Prostate gland (tissue), 2 donors: ENCODE results near the gene WAS.

ENCODE experiments used
- POLR2A ChIP-seq: fragments of 450-650 bp; IDR thresholded peaks from one replicate; pipeline ENCODE4 v1.6.1; 2016; ENCODE audit warnings: antibody characterized with exemption, mild to moderate bottlenecking
- TF ChIP-seq, protein P1 (sequence below), 4 experiments: fragments of 200-600 bp in 2 of 4; fragments of 450-650 bp in 2 of 4; sonication (generic) in 2 of 4; IDR thresholded peaks; 1 replicate in 3 of 4; 2 replicates in 1 of 4; pipeline ENCODE4 v1.5.1; 2016 to 2019; ENCODE audit warnings: antibody characterized with exemption in 4 of 4, mild to moderate bottlenecking in 2 of 4, moderate library complexity in 2 of 4

GRCh38 chrX:48736878-48737212 lies 53.2 kb downstream of the WAS start:
- TF ChIP-seq, protein P1, sequence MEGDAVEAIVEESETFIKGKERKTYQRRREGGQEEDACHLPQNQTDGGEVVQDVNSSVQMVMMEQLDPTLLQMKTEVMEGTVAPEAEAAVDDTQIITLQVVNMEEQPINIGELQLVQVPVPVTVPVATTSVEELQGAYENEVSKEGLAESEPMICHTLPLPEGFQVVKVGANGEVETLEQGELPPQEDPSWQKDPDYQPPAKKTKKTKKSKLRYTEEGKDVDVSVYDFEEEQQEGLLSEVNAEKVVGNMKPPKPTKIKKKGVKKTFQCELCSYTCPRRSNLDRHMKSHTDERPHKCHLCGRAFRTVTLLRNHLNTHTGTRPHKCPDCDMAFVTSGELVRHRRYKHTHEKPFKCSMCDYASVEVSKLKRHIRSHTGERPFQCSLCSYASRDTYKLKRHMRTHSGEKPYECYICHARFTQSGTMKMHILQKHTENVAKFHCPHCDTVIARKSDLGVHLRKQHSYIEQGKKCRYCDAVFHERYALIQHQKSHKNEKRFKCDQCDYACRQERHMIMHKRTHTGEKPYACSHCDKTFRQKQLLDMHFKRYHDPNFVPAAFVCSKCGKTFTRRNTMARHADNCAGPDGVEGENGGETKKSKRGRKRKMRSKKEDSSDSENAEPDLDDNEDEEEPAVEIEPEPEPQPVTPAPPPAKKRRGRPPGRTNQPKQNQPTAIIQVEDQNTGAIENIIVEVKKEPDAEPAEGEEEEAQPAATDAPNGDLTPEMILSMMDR (IDR thresholded peaks at IDR 0.05): no peak
- TF ChIP-seq POLR2A: no peak
